Measurements from ENCODE around the gene FAM221B.

DNA sequence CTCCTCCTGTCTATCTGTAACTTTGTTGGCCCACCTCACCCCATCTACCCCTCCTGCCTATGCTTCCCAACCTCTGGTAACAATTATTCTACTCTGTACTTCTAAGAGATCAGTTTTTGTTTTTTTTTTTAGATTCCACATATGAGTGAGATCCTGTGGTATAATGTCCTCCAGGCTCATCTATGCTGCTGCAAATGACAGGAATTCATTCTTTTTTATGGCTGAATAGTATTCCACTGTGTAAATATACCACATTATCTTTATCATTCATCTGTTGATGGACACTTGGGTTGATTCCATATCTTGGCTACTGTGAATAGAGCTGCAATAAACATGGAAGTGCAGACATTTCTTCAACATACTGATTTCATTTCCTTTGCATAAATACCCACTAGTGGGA, 45.1 kb downstream of the FAM221B start:
- TF ChIP-seq POLR2A (IDR thresholded peaks at IDR 0.05) (no peak), CTCF (IDR thresholded peaks at IDR 0.05) (no peak), EP300 (IDR thresholded peaks at IDR 0.05) (no peak)
